OCI-LY7 (cell line): Measurements from ENCODE around the gene AGTRAP. TPM values are rescaled to one million over a fixed set of nuclear protein-coding genes. Genes with fewer than 3 reads are reported as not detected.

Experiments
- BruUV-seq: library from RNA; stranded (reverse); fragments of 400-500 nt; replicated peaks from 2 replicates; lab custom pipeline; 2021; lab: Mats Ljungman, UMichigan
- CTCF ChIA-PET: fragments of 300-600 bp; sonication (Branson Sonifier 250); formaldehyde crosslinking; loops from one replicate; lab custom pipeline; 2022; ENCODE audit warnings: antibody characterized with exemption; ENCODE audit not compliant: unreplicated experiment; lab: Charles Lee
- POLR2A ChIA-PET: fragments of 300-600 bp; sonication (Branson Sonifier 250); formaldehyde crosslinking; loops from one replicate; lab custom pipeline; 2022; ENCODE audit warnings: antibody characterized with exemption; lab: Charles Lee
- DNase-seq: peaks from one replicate; pipeline ENCODE4 v3.0.0-alpha.2; 2015; ENCODE audit warnings: low spot score
- H2AFZ ChIP-seq: fragments of 200-600 bp; sonication (generic), shearing (Covaris generic); 2 replicates; pipeline ENCODE4 v1.6.1; 2014; ENCODE audit warnings: mild to moderate bottlenecking, antibody characterized with exemption, low read length, moderate library complexity
- H3K27ac ChIP-seq: fragments of 200-600 bp; sonication (generic); 2 replicates; pipeline ENCODE4 v1.5.1; 2014; ENCODE audit warnings: mixed run types, low read depth, mild to moderate bottlenecking, moderate library complexity, low read length, inconsistent platforms; ENCODE audit not compliant: poor library complexity, severe bottlenecking
- H3K36me3 ChIP-seq: fragments of 200-600 bp; sonication (generic); 2 replicates; pipeline ENCODE4 v1.6.1; 2014; ENCODE audit warnings: mild to moderate bottlenecking, antibody characterized with exemption, low read length, moderate library complexity, mixed read lengths; ENCODE audit not compliant: insufficient read depth
- H3K4me1 ChIP-seq: fragments of 200-600 bp; sonication (generic); 2 replicates; pipeline ENCODE4 v1.5.1; 2014; ENCODE audit warnings: mild to moderate bottlenecking, low read length; ENCODE audit not compliant: insufficient read depth, poor library complexity, severe bottlenecking
- H3K4me2 ChIP-seq: fragments of 200-600 bp; sonication (generic); 2 replicates; pipeline ENCODE4 v1.6.1; 2014; ENCODE audit warnings: mild to moderate bottlenecking, low read length
- H3K4me3 ChIP-seq: fragments of 200-600 bp; sonication (generic); 2 replicates; pipeline ENCODE4 v1.5.1; 2014; ENCODE audit warnings: mild to moderate bottlenecking, low read depth, low read length; ENCODE audit not compliant: poor library complexity, severe bottlenecking
- H3K79me2 ChIP-seq: fragments of 200-600 bp; sonication (generic); 2 replicates; pipeline ENCODE4 v1.6.1; 2016; ENCODE audit warnings: low read depth, mild to moderate bottlenecking, low read length, moderate library complexity, mixed read lengths; ENCODE audit not compliant: insufficient read depth
- H3K9me2 ChIP-seq: fragments of 200-600 bp; sonication (generic); 2 replicates; pipeline ENCODE4 v1.6.1; 2016; ENCODE audit warnings: mild to moderate bottlenecking, low read length, mixed read lengths; ENCODE audit not compliant: insufficient read depth
- H3K9me3 ChIP-seq: fragments of 200-600 bp; sonication (generic); 2 replicates; pipeline ENCODE4 v1.6.1; 2014; ENCODE audit warnings: mild to moderate bottlenecking, mixed run types, low read length, mixed read lengths
- H4K20me1 ChIP-seq: fragments of 200-600 bp; sonication (generic); 2 replicates; pipeline ENCODE4 v1.6.1; 2014; ENCODE audit warnings: mild to moderate bottlenecking, antibody characterized with exemption, low read length, moderate library complexity, mixed read lengths; ENCODE audit not compliant: insufficient read depth
- EZH2phosphoT487 ChIP-seq: fragments of 200-600 bp; sonication (generic); IDR thresholded peaks from 2 replicates; pipeline ENCODE4 v1.6.1; 2018; ENCODE audit warnings: low read depth, borderline replicate concordance, mild to moderate bottlenecking, mixed run types, antibody characterized with exemption, low read length, moderate library complexity, mixed read lengths
- intact Hi-C: fragments of 100-400 bp; cut with micrococcal nuclease; formaldehyde crosslinking; loops from one replicate; pipeline ENCODE4 v1.10.0; 2022; ENCODE audit not compliant: unreplicated experiment
- total RNA-seq, 2 experiments: library from RNA; depleted of rRNA in 1 of 2; stranded (reverse); fragments of >200 nt in 1 of 2; shearing (Covaris generic) in 1 of 2; gene quantifications; 2 replicates each; pipeline ENCODE4 v1.2.3, GENCODE V29; 2014 to 2022
- TF ChIP-seq, protein P1 (sequence below): fragments of 200-600 bp; sonication (generic); conservative IDR thresholded peaks from 2 replicates; pipeline ENCODE4 v1.5.1; 2014; ENCODE audit warnings: mild to moderate bottlenecking, antibody characterized with exemption, low read length, moderate library complexity, mixed read lengths

Gene AGTRAP
- total RNA-seq, 2 experiments from 2014 or later, result 36.1 to 40.0 TPM

DNA sequence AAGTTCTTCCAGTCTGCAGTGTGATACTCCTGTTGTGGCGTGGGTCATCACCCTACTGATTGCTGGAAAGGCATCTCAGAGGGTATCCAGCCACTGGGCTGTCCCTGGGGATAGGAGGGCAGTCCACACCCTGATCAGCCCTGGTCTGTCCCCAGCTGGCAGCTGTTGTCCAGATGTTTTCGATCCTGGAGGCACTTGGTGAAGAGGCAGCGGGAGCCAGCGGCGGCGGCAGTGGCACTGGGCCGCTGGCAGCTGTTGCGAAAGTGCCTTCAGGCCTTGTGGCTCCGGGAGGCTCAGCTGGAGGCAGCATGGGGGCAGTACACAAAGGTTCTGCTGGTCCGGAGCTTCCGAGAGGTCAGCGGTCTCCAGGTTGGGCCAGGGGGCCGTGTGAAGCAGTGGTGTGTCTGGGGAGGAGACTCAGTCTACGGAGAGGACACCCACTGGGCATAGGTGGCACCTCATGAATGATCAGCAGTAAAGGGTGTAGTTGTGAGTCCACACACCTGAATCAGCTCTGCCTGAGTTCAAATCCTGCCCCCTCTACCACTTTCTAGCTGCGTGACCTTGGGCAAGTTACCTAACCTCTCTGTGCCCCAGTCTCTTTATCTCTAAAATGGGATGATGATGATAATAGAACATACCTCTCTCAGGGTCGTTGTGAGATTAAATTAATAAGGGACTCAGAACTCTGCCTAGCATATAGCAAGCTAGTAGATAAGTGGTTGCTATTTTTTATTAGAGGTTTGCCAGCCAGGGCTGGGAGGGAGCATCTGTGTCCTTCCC is 32.2 kb downstream of the AGTRAP start:
- Histone ChIP-seq H3K9me2 (no peaks in the 10 kb centered on the region), H3K79me2 (no peaks in the 10 kb centered on the region), H3K9me3 (no peaks in the 10 kb centered on the region), H3K4me1 (peaks cover 17% of the 10 kb centered on the region), H3K4me2 (no peak overlapping the region), H3K36me3 (no peaks in the 10 kb centered on the region), H4K20me1 (no peaks in the 10 kb centered on the region), H3K4me3 (no peak overlapping the region), H2AFZ (no peak overlapping the region), H3K27ac (no peak overlapping the region)
- BruUV-seq, result no TSS peak
- intact Hi-C loops, result no loop called here
- no peak for DNase-seq
- ChIA-PET CTCF (interaction anchor here (0.6 kb wide), 1 partner anchor 249 kb away, joined by 3 read pairs; no protein-coding TSS in a partner anchor), POLR2A (interaction anchor here (0.6 kb wide), 1 partner anchor 46 kb away, joined by 5 read pairs; no protein-coding TSS in a partner anchor)
- TF ChIP-seq EZH2phosphoT487, result no peak
- TF ChIP-seq, protein P1, sequence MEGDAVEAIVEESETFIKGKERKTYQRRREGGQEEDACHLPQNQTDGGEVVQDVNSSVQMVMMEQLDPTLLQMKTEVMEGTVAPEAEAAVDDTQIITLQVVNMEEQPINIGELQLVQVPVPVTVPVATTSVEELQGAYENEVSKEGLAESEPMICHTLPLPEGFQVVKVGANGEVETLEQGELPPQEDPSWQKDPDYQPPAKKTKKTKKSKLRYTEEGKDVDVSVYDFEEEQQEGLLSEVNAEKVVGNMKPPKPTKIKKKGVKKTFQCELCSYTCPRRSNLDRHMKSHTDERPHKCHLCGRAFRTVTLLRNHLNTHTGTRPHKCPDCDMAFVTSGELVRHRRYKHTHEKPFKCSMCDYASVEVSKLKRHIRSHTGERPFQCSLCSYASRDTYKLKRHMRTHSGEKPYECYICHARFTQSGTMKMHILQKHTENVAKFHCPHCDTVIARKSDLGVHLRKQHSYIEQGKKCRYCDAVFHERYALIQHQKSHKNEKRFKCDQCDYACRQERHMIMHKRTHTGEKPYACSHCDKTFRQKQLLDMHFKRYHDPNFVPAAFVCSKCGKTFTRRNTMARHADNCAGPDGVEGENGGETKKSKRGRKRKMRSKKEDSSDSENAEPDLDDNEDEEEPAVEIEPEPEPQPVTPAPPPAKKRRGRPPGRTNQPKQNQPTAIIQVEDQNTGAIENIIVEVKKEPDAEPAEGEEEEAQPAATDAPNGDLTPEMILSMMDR, result no peak

GRCh38 chr1:11768821-11769220 is 32.9 kb downstream of the AGTRAP start:
- Histone ChIP-seq H3K4me3 (no peak overlapping the region), H3K79me2 (no peaks in the 10 kb centered on the region), H3K36me3 (no peaks in the 10 kb centered on the region), H3K4me2 (no peak overlapping the region), H3K9me2 (no peaks in the 10 kb centered on the region), H3K27ac (no peak overlapping the region), H4K20me1 (no peaks in the 10 kb centered on the region), H3K9me3 (no peaks in the 10 kb centered on the region), H3K4me1 (peaks cover 24% of the 10 kb centered on the region), H2AFZ (no peak overlapping the region)
- TF ChIP-seq, protein P1, result no peak
- TF ChIP-seq EZH2phosphoT487, result no peak
- intact Hi-C loops, result no loop called here
- POLR2A ChIA-PET, result no interaction called here
- CTCF ChIA-PET, result no interaction called here
- no TSS peak for BruUV-seq
- DNase-seq, result no peak

- H4K20me1 ChIP-seq, result no peaks in the 10 kb centered on the region
- CTCF ChIA-PET, result no interaction called here
- H3K4me1 ChIP-seq, result peaks cover 28% of the 10 kb centered on the region
- H3K4me3 ChIP-seq, result no peak overlapping the region
- H3K79me2 ChIP-seq, result no peaks in the 10 kb centered on the region
- TF ChIP-seq, protein P1, result no peak
- TF ChIP-seq EZH2phosphoT487, result no peak
- no peak for DNase-seq
- POLR2A ChIA-PET, result no interaction called here
- H2AFZ ChIP-seq, result no peak overlapping the region
- no peak overlapping the region for H3K27ac ChIP-seq
- no peak overlapping the region for H3K4me2 ChIP-seq
- H3K36me3 ChIP-seq, result no peaks in the 10 kb centered on the region
- intact Hi-C loops, result no loop called here
- H3K9me2 ChIP-seq, result no peaks in the 10 kb centered on the region
- H3K9me3 ChIP-seq, result no peaks in the 10 kb centered on the region
- no TSS peak for BruUV-seq
Observed at GRCh38 chr1:11769274-11769673, 33.3 kb downstream of the AGTRAP start.
